NCI-H774 (cell line): ENCODE results near the gene KHK.
"Not testable (repeated sequence)": the region's sequence is repeated elsewhere in the genome, so short reads cannot be mapped to it uniquely, and the experiment has no call there.

Experiments
- DNase-seq: peaks from one replicate; lab custom pipeline; 2025; lab: John Stamatoyannopoulos, UW

Gene KHK

DNA sequence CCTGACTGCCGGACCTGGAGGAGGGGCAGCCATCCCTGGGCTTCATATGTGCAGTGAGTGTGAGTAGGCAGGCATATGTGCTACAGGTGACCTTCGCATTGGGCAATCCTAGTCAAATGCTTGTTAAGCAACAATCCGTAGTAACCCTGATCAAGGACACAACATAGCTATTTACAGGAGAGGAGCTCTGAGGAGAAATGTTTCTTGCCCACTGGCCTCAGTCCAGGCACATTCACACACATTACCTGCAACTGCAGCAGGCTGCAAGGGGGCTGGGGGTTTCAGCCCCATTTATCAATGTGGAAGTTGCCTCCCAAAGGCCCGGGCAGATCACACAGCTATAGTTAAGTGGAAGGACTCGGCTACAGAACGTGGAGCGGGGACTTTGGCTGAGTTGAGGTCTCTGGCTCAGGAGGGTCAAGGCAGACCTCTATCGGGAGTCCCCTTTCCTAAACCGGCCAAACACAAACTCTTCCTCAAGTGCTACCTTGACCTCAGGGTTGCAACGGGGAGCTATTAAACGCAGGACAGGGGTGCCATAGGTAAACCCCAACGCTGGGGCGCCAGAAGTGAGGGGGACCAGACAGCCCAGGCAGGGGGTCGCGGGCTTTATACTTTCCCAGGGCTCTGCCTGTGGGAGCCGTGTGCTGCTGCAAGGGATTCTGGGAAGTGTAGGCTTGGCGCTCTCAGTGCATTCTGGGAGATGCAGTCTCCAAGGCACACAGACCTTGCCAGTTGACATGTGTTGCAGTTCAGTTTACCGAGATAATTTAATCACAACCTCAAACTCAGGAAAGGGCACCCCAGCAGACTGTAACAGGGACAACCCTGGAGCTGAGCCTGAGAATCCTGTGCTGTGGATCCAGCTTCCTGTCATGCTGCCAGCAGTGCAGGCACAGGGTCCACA lies 9.4 kb downstream of the KHK start:
- DNase-seq = no peak

DNA sequence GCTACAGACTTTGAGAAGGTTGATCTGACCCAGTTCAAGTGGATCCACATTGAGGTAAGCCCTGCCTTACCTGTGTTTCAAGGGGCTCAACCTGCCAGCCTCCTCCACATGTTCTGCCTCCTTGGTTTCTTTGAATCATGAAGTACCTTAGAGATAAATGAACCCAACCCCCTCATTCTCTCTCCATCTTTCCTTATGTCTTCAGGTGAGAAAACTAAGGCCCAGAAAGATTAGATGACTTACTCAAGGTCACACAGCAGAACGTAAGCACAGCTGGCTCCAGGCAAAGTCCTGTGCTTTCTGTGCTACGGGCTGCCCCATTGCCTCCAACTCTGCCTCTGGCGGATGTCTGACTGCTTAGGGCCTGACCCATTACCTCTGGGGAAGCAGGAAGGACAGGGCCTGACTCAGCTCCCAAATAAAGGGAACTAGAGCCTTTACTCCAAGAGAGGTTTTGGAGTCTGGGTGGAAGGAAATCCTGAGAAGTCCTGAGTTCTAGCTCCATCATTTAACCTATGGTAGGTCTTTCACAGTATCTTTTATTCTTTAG lies 10.3 kb downstream of the KHK start:
- no peak for DNase-seq

DNA sequence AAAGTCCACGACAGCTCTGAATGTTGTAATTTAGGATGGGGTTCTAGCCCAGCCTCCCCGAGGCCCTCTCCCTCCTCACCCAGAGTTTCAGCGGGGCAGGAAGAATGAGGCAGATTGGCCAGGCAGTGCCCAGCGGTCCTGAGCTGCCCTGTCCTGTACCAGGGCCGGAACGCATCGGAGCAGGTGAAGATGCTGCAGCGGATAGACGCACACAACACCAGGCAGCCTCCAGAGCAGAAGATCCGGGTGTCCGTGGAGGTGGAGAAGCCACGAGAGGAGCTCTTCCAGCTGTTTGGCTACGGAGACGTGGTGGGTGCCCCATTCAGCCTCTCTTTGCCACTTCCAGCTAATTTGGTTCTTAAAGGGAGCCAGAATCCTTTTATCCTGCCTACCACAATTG lies 10.8 kb downstream of the KHK start:
- DNase-seq = no peak

DNA sequence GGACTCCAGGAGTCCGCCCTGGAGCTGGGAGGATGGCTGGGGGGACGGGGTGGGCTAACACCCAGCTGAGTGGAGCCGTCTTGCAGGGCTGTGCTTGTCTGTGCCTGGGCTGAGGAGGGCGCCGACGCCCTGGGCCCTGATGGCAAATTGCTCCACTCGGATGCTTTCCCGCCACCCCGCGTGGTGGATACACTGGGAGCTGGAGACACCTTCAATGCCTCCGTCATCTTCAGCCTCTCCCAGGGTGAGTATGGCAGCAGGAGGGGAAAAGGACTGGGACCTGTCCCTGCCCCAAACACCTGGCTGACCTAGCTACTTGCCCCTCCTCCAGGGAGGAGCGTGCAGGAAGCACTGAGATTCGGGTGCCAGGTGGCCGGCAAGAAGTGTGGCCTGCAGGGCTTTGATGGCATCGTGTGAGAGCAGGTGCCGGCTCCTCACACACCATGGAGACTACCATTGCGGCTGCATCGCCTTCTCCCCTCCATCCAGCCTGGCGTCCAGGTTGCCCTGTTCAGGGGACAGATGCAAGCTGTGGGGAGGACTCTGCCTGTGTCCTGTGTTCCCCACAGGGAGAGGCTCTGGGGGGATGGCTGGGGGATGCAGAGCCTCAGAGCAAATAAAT lies 12.9 kb downstream of the KHK start:
- no peak for DNase-seq

DNA sequence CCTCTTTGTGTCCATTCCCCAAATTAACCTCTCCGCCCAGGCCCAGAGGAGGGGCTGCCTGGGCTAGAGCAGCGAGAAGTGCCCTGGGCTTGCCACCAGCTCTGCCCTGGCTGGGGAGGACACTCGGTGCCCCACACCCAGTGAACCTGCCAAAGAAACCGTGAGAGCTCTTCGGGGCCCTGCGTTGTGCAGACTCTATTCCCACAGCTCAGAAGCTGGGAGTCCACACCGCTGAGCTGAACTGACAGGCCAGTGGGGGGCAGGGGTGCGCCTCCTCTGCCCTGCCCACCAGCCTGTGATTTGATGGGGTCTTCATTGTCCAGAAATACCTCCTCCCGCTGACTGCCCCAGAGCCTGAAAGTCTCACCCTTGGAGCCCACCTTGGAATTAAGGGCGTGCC lies 13.5 kb downstream of the KHK start:
- DNase-seq = no peak

DNA sequence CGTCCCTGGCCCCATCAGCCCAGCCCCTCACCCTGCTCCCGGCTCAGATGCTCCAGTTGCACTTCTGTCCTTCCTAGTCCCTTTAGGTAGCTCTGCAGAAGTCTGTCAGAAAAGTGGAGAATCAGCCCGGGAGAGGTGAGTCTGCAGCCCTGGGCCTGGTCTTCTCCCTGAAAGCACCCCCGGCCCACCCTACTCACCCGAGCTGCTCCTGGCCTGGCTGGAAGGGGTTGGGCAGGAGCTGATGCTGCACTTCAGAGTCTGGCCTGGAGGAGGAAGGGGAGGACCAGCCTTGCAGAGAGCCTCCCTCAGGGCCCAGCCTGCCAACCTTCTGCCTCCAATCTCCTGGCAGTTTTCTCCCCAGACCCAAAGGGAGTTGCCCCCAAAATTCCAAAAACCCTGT lies 15.8 kb downstream of the KHK start:
- no peak for DNase-seq

DNA sequence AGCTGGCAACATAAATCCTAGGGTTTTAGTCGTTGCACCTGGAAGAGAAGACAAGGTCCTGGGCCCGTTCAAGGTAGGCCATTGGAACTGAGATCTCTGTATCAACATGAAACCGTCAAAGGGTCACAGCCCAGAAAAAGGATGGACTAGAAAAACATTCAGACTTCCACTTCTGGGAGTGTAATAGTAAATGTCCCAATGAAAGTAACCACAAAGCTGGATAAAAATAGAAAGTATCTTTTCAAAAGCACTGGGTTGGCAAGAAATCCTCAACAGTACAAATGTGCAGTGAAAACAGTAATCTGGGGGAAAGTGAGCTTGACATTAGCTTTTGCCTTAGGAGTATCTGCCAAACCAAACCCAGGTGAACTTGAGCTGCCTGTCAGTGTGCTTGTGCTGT lies 19.4 kb downstream of the KHK start:
- no peak for DNase-seq

DNA sequence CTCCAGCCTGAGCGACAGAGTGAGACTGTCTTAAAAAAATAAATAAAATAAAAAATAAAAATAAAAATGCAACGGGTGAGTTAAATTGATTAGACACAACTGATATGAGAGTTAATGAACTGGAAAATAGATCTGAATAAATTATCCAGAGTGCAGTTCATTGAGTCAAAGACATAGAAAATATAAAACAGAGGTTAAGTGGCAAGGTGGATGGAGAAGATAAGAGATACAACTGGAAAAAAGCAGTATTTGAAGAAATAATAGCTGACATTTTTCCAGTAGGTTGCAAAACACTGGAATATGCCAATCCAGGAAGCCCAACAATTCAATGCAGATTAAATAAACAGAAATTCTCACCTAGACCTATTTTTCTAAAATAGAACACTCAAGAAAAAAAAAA lies 21.6 kb downstream of the KHK start:
- DNase-seq = no peak

DNA sequence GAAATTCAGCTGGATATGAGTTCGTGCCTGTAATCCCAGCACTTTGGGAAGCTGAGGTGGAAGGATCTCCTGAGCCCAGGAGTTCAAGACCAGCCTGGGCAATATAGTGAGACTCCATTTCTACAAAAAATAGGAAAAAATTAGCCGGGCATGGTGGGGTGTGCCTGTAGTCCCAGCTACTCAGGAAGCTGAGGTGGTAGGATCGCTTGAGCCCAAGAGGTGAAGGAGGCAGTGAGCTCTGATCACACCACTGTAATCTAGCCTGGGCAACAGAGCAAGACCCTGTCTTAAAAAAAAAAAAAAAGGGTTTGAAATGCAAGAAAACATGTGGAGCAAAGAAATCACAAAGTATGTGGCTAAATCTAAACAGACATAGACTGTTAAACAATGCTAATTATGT lies 22.5 kb downstream of the KHK start:
- no peak for DNase-seq

DNA sequence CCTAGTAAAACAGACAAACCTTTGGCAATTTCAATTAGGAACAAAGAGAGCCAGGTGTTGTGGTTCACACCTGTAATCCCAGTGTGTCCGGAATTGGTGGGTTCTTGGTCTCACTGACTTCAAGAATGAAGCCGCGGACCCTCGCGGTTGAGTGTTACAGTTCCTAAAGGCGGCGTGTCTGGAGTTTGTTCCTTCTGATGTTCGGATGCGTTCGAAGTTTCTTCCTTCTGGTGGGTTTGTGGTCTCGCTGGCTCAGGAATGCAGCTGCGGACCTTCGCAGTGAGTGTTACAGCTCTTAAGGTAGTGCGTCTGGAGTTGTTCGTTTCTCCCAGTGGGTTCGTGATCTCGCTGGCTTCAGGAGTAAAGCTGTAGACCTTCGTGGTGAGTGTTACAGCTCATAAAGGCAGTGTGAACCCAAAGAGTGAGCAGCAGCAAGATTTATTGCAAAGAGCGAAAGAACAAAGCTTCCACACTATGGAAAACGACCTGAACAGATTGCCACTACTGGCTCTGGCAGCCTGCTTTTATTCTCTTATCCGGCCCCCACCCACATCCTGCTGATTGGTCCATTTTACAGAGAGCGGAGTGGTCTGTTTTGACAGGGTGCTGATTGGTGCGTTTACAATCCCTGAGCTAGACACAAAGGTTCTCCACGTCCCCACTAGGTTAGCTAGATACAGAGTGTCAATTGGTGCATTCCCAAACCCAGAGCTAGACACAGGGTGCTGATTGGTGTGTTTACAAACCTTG lies 24.2 kb downstream of the KHK start:
- DNase-seq = not testable (repeated sequence)

DNA sequence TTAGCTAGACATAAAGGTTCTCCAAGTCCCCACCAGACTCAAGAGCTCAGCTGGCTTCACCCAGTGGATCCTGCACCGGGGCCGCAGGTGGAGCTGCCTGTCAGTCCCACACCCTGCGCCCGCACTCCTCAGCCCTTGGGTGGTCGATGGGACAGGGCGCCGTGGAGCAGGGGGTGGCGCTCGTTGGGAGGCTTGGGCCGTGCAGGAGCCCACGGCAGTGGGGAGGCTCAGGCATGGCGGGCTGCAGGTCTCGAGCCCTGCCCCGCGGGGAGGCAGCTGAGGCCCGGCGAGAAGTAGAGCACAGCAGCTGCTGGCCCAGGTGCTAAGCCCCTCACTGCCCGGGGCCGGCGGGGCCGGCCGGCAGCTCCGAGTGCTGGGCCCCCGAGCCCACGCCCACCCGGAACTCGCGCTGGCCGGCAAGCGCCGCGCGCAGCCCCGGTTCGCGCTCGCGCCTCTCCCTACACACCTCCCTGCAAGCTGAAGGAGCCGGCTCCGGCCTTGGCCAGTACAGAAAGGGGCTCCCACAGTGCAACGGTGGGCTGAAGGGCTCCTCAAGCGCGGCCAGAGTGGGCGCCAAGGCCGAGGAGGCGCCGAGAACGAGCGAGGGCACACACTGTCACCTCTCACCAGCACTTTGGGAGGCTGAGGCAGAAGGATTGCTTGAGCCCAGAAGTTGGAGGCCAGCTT lies 25.0 kb downstream of the KHK start:
- DNase-seq = not testable (repeated sequence)

DNA sequence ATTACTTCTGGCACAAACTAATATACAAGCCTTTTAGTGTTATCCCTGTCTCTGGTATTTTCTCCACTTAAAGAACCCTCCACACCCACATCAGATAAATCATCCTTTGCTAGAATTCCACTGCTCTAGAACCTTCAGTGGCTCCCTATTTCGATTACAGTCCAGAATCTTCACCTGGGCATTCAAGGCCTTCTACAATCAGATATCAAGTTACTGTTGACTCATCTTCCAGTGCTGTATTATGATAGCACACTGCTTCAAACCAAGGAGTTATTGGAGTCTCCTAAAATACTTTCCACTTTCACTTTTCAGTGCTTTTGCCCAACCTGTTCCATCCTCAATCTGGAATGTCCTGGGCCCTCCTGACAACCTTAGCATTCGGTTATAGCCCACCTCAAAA lies 28.9 kb downstream of the KHK start:
- DNase-seq = no peak

DNA sequence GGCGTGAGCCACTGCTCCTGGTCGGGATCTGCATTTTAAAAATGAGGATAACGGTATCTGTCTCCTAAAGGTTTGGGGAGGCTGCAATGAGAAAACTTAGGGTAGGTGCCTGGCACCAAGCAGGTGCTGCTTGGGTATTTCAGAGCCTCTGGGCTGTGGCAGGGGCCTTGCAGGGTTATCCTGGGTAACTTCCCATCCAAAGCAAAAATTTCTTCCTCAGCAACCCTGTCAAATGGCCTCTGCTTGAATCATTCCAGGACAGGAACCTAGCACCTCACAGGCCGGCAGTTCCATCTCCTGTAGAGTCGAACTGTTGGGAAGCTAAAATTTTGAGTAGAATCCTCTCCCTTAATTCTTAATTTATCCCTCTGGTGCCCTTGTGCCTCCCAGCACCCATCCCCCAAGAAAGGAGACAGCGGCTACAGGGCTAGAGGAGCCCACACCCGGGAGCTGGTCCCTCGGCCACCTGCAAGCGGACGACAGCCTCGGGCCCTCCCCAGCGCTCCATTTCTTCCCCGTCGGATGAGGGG lies 31.5 kb downstream of the KHK start:
- no peak for DNase-seq

DNA sequence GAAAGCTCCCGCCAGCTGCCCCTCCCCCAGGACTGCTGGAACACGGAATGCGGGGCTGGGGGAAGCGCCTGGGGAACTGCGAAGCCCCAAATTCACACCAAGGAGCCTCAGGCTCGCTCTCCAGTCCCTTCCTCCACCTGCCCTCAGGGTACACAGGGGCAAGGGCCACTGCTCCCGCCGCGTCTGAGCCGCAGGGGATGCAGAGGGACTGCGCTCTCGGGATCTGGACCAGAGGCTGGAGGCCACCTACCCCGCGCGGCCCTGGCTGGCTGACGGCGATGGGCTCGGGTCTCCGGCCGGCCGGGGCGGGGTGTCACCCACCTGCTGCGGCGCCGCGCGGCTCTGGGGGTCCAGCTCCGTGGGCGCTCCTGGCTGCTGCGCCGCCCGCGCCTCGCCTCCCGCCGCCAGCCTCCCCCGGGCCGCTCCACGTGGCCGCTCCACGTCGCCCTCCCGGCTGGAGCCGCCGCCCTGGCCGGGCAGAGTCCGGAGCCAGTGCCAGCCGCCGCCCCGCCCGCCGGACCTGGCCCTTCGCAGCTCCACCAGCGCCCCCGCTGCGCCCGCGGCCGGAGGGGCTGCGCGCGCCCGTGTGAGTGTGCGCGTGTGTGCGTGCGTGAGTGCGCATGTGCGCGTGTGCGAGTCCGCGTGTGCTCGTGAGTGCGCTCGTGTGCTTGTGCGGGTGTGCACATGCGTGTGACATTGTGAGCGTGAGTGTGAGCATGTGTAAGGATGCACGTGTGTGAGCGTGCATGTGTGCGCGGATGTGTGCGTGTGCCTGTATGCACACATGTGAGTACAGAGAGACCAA lies 32.2 kb downstream of the KHK start, which contains the start of gene CGREF1:
CGREF1 (minus strand) TSS at position 604 of the 805 bp plus-strand sequence. CDS start 14,762 bp downstream, outside the sequence.
- DNase-seq = no peak

DNA sequence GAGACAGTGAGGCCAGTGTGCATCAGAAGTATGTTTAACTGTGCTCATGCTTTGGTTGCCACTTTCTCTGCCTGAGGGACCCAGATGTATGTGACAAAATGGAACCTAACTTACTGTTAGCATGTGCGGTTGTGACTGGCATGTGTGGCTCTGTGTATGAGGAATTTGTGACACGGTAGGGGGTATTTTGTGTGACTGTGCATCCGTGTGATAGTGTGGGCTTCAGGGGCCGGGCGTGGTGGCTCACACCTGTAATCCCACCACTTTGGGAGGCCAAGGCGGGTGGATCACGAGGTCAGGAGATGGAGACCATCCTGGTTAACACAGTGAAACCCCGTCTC lies 32.7 kb downstream of the KHK start:
- not testable (repeated sequence) for DNase-seq

DNA sequence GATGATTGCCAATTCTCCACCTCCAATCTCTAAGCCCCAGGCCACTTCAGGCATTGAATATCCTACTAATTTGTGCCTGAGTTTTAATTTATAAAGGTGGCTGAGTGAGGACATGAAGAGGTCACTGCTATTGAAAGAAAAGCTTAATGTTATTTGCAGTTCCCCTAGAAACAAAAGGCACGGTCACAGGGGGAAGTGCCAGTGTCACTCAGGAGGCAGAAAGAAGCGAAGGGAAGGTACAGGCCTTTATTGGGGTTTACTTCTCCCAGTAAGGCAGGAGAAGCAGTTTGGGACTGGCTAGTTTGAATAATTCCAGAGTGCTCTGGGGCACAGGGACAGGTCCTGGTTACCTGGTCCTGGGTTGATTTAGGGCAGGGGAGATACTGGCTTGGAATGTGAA lies 35.3 kb downstream of the KHK start:
- DNase-seq = no peak

DNA sequence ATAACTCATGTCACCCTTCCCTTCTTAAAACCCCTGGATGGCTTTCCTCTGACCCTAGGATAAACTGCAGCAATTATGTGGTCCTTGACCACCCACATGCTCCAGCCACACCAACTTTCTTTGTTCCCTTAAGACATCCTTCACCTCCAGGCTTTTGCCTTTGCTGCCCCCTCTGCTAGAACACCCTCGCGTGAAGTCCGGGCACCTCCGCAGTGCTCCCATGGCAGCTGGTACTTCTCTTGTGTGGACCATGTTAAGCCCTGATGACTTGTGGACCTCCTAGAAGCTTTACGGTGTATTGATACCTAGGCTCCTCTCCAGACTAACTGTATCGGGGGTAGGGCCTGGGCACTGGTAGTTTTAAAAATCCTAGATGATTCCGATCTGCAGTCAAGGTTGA lies 36.2 kb downstream of the KHK start:
- no peak for DNase-seq

DNA sequence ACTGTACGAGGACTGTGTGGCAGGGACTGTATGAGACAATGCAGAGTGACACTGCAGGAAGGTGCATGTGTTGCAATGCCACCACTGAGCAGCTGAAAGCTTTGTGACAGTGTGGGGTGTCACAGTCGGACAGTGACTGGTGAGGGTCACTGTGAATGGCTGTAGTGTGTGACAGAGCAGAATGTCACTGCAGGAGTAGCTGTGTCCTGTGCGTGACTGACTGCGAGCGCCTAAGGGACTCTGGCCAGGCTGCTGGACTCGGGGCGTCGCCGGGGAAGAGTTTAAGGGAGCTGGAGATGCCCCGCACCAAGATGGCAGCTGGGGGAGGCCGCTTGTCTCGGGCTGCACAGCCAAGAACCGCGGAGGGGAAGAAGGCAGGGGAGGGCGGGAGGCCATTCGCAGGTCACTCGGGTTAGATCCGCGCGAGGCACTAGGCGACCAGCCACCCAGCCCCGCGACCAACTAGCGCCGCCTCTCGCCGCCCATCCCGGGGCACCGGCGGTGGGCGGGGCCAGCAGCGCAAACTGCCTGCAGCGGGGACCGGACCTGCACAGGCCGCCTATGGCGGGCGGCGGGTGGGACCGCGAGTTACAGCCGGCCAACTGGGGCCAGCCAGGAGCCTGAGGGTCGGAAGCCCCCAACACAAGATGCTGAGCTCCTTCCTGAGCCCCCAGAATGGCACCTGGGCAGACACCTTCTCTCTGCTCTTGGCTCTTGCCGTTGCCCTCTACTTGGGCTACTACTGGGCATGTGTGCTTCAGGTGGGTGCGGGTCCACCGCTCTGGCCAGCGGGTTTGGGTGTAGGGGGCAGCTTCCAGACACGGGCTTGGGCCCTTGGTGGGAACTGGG lies 37.0 kb downstream of the KHK start, which contains the start of gene ABHD1:
ABHD1 (plus strand) TSS at position 514 of the 849 bp plus-strand sequence; CDS start at position 648, 134 bp downstream.
- peak; percentile 13 for DNase-seq

DNA sequence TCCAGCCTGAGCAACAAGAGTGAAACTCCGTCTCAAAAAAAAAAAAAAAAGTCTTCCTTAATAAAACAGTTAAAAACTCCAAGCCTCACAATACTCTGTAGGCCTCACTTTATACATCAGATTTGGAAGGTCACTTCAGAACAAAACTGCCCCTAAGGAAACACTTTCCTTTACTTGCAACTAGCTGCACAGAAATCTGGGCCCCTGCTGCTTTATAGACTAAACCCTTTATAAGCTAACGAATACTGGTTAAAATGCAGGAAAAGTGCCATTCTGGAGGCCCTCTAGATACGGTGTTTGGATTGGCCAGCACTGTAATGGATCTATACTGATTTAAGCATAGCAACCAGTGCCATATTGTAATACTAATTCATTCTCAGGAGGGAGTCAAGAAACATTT lies 38.5 kb downstream of the KHK start:
- DNase-seq = no peak

DNA sequence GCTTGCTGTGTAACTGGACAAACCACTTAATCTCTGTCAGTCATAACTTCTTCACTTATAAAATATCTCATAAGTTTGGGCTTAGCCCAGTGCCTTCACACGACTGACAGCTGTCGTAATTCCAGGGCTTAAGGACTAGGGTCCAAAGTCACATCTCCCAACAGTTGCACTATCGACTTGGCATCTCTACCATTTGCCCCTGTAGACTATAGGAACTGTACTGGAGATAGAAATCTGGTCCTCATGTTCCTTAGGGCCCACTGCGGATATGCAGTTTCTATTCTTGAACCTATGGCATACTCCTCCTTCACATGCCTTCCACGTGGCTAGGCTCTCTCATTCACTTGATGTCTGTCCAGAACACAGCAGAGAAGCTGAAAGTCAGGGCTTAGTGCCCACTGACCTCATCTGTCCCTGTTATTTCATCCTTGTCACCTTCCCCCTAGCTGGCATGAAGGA lies 39.7 kb downstream of the KHK start:
- no peak for DNase-seq
